Activated T-cell treated with anti-CD3 and anti-CD28 coated beads, Interleukin-2, amount 50 U/mL, for 72 hours (primary cell): ENCODE results near the gene MEI1. TPM values are rescaled to one million over a fixed set of nuclear protein-coding genes. Genes with fewer than 3 reads are reported as not detected.
"Not testable (repeated sequence)": the region's sequence is repeated elsewhere in the genome, so short reads cannot be mapped to it uniquely, and the experiment has no call there.

ENCODE experiments used
- ATAC-seq, 2 donors: fragments of 150-1000 bp; cut with Tn5 transposase; replicated peaks in 1 of 2; 2 replicates each; pipeline ENCODE4 v1.10.0; 2021; ENCODE audit warnings: moderate library complexity in 2 of 2, mild to moderate bottlenecking in 1 of 2
- DNase-seq, 2 donors: peaks; one replicate each; pipeline ENCODE4 v3.0.0; 2021 to 2022; ENCODE audit warnings: mixed read lengths in 1 of 2
- H3K27ac Mint-ChIP-seq: one replicate; pipeline ENCODE4 v1.8.0; 2022; ENCODE audit warnings: mild to moderate bottlenecking, moderate library complexity, mixed read lengths
- H3K27me3 Mint-ChIP-seq: one replicate; pipeline ENCODE4 v1.8.0; 2022; ENCODE audit warnings: low read depth, mixed read lengths
- H3K36me3 Mint-ChIP-seq, 2 donors: one replicate each; pipeline ENCODE4 v1.8.0; 2022; ENCODE audit warnings: mixed read lengths in 2 of 2, mild to moderate bottlenecking in 1 of 2; ENCODE audit not compliant: insufficient read depth in 2 of 2
- H3K4me1 Mint-ChIP-seq: one replicate; pipeline ENCODE4 v1.8.0; 2022; ENCODE audit warnings: low read depth, mixed read lengths
- H3K4me3 Mint-ChIP-seq, 2 donors: one replicate each; pipeline ENCODE4 v1.8.0; 2022; ENCODE audit warnings: mild to moderate bottlenecking in 2 of 2, mixed read lengths in 2 of 2, moderate library complexity in 2 of 2
- H3K9me3 Mint-ChIP-seq, 2 donors: one replicate each; pipeline ENCODE4 v1.8.0; 2022; ENCODE audit warnings: mixed read lengths in 2 of 2
- total RNA-seq, 2 donors: library from RNA; stranded (reverse); gene quantifications; one replicate each; pipeline ENCODE4 v1.2.3, GENCODE V29; 2022

MEI1 gene, protein sequence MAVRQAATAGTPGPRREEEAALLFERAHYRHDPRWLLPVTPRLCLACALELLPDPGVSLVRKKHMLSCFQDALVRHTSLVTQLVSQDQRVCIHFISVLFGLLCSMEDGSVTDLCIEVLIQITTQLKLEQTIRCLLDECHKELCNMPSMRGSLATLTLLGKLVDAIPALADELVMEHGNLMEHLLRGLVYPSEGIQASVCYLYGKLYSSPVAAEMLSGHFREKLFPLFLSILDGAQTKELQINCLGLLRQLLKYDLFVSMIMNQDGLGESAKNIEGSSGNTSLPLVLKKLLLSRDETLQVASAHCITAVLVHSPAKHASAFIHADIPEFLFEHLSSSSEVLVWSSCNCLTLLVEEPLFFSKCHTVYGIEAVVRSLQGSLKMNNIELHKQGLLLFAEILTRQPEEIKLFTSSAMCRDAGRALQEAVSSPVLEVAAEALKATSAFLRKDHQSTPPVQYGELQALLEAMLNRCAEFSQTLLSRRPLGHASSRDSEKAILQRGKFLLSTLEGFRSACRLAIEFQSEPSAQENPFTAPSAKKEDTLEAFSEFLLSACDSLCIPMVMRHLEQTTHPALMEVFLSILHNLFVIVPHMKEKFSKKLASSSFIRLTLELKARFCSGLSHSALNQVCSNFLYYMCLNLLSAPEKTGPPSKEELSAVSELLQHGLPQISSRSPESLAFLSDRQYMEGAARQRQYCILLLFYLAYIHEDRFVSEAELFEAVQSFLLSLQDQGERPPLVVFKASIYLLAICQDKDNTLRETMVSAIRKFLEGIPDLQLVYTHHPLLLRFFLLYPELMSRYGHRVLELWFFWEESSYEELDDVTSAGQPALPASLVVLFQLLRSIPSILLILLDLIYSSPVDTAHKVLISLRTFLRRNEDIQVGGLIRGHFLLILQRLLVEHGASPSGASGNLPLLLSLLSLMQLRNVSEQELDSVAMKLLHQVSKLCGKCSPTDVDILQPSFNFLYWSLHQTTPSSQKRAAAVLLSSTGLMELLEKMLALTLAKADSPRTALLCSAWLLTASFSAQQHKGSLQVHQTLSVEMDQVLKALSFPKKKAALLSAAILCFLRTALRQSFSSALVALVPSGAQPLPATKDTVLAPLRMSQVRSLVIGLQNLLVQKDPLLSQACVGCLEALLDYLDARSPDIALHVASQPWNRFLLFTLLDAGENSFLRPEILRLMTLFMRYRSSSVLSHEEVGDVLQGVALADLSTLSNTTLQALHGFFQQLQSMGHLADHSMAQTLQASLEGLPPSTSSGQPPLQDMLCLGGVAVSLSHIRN
- total RNA-seq, result 10 to 100 TPM; 72.3 to 73.0 TPM

- DNase-seq, result peak; percentile 89 to 91
- H3K4me3 Mint-ChIP-seq, result peak within 1 kb of the TSS; percentile 58 to 61
- peak; percentile 80 to 81 for ATAC-seq
- H3K27me3 Mint-ChIP-seq, result no peaks in the 10 kb centered on the region
- peaks cover 14% of the 10 kb centered on the region for H3K4me1 Mint-ChIP-seq
- H3K9me3 Mint-ChIP-seq, result no peaks in the 10 kb centered on the region
- peak within 1 kb of the TSS; percentile 48 for H3K27ac Mint-ChIP-seq
- H3K36me3 Mint-ChIP-seq, result no peaks in the 10 kb centered on the region
These were observed at the start of gene MEI1 for GRCh38 chr22:41699264-41700107. Gene MEI1, plus strand, starts transcription at chr22:41699503. Its CDS starts 36 bp downstream, at chr22:41699539.

DNA sequence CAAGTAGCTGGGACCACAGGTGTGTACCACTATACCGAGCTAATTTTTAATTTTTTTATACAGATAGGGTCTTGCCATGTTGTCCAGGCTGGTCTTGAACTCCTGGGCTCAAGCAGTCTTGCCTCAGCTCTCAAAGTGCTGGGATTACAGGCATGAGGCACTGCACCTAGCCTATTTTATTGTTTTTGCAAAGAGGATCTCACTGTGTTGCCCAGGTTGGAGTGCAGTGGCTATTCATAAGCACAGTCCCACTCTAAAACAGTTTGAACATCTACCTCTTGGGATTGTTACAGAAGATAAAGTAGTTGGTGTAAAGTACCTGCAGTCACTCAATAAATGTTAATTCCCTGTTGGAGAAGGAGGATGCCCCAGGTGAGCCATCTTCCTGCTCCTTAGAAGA, 49.1 kb upstream of the MEI1 start:
- no peak overlapping the region for H3K27ac Mint-ChIP-seq
- H3K9me3 Mint-ChIP-seq, result no peaks in the 10 kb centered on the region
- H3K36me3 Mint-ChIP-seq, result peaks cover 16 to 31% of the 10 kb centered on the region in 2 donors
- no peak overlapping the region for H3K4me3 Mint-ChIP-seq
- no peaks in the 10 kb centered on the region for H3K27me3 Mint-ChIP-seq
- H3K4me1 Mint-ChIP-seq, result peaks cover 6% of the 10 kb centered on the region
- DNase-seq, result no peak
- no peak for ATAC-seq

DNA sequence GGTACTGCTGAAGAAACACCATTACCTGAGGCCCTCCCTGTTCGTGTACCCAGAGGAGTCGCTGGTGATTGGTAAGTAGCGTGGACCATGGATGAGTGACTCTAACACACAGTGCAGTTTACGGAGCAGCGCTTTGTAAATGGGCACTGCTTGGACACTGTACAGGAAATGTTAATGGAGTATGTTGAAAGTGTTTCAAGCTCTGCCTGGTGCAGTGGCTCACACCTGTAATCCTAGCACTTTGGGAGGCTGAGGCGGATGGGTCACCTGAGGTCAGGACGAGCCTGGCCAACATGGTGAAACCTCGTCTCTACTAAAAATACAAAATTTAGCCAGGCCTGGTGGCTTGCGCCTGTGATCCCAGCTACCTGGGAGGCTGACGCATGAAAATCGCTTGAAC, 48.5 kb upstream of the MEI1 start:
- ATAC-seq, result no peak
- Mint-ChIP-seq H3K36me3 (peaks cover 16 to 31% of the 10 kb centered on the region in 2 donors), H3K27ac (no peak overlapping the region)

DNA sequence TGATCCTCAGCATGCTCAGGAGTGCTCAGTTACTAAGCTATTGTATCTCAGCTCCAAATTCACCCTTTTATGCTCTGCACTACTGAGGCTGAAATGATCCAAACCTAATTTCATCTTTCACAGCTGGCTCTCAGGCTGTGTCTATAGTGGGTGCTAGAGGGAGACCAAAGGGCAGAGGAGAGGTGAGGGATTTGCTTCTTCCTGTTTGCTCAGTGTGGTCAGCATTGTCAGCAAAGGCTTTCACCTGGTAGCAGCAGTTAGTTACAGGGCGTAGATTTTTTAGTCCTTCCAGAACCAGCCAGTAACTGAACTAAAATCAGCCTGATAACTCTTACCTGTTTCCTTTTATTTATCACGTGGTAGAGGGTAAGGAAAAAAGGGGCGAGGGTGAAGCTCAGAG, 45.0 kb upstream of the MEI1 start:
- ATAC-seq (no peak), DNase-seq (no peak)
- Mint-ChIP-seq H3K9me3 (no peaks in the 10 kb centered on the region), H3K4me3 (no peak overlapping the region), H3K27ac (peak overlapping the region; percentile 23), H3K36me3 (peaks cover 13 to 23% of the 10 kb centered on the region in 2 donors), H3K27me3 (no peaks in the 10 kb centered on the region), H3K4me1 (no peaks in the 10 kb centered on the region)

More for the DNA sequence above, 48.5 kb upstream of the MEI1 start:
- Mint-ChIP-seq H3K4me1 (peaks cover 6% of the 10 kb centered on the region), H3K27me3 (no peaks in the 10 kb centered on the region), H3K4me3 (no peak overlapping the region), H3K9me3 (no peaks in the 10 kb centered on the region)
- no peak for DNase-seq

DNA sequence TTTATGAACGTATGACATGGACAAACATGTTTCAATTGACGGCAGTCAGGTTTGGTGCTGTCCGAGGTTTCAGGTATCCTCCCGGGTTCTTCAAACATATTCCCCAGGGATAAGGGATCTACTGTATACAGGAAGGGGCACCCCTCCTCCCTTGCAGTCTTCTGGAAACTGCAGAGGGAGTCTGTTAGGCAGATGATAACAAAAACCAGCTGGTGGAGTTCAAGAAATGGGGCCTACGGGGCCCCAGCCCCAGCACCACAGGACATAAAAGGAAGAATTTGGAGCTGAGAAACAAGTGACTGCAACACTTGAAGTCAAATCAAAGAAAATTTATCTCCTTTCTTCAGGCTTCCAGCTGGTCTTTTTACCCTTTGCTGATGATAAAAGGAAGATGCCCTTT, 42.7 kb upstream of the MEI1 start:
- no peak for ATAC-seq
- Mint-ChIP-seq H3K4me3 (no peak overlapping the region), H3K27me3 (no peaks in the 10 kb centered on the region), H3K27ac (no peak overlapping the region), H3K36me3 (peaks cover 15 to 25% of the 10 kb centered on the region in 2 donors), H3K4me1 (no peaks in the 10 kb centered on the region), H3K9me3 (no peaks in the 10 kb centered on the region)
- DNase-seq, result no peak

DNA sequence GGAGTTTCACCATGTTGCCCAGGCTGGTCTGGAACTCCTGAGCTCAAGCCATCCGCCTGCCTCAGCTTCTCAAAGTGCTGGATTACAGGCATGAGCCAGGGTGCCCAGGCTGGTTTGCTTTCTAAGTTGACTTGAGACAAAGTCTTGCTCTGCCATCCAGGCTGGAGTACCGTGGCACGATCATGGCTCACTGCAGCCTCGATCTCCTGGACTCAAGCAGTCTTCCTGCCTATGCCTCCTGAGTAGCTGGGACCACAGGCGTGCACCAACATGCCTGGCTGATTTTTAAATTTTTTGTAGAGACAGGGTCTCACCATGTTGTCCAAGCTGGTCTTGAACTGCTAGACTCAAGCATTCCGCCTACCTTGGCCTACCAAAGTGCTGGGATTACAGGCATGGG, 41.6 kb upstream of the MEI1 start:
- peaks cover 14 to 22% of the 10 kb centered on the region in 2 donors for H3K36me3 Mint-ChIP-seq

GRCh38 chr22:41658869-41659268, 40.4 kb upstream of the MEI1 start:
- Mint-ChIP-seq H3K27me3 (no peaks in the 10 kb centered on the region), H3K27ac (no peak overlapping the region), H3K4me1 (no peaks in the 10 kb centered on the region), H3K9me3 (no peaks in the 10 kb centered on the region), H3K4me3 (no peak overlapping the region), H3K36me3 (peaks cover 13 to 23% of the 10 kb centered on the region in 2 donors)
- DNase-seq (no peak), ATAC-seq (no peak)

More for the DNA sequence above, 41.6 kb upstream of the MEI1 start:
- Mint-ChIP-seq H3K27ac (no peak overlapping the region), H3K4me1 (no peaks in the 10 kb centered on the region), H3K4me3 (no peak overlapping the region), H3K9me3 (no peaks in the 10 kb centered on the region), H3K27me3 (no peaks in the 10 kb centered on the region)
- ATAC-seq (no peak), DNase-seq (no peak)

DNA sequence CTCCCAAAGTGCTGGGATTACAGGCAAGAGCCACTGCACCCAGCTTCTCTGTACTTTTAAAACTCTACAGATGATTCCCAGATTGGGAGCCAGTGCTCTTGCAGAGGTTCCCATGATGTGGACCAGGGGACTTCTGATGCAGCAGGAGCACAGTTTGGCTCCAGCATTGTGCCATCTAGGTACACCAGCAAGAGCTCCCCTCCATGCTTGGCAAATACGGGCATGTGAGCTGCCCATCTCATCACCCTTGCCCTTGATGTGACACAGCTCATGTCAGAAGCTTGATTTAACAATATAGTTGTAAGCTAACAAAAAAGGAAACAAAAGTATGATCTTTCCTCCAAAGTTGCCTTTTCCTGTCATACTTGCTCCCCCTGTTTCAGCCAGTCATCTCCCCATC, 39.4 kb upstream of the MEI1 start:
- H3K4me3 Mint-ChIP-seq, result no peak overlapping the region

GRCh38 chr22:41660416-41660815, 38.9 kb upstream of the MEI1 start:
- Mint-ChIP-seq H3K4me1 (no peaks in the 10 kb centered on the region), H3K9me3 (no peaks in the 10 kb centered on the region), H3K36me3 (peaks cover 12 to 27% of the 10 kb centered on the region in 2 donors), H3K27ac (no peak overlapping the region), H3K4me3 (no peak overlapping the region), H3K27me3 (no peaks in the 10 kb centered on the region)
- DNase-seq, result no peak
- ATAC-seq, result no peak

More for the DNA sequence above, 39.4 kb upstream of the MEI1 start:
- DNase-seq (no peak), ATAC-seq (no peak)
- Mint-ChIP-seq H3K36me3 (peaks cover 12 to 24% of the 10 kb centered on the region in 2 donors), H3K9me3 (no peaks in the 10 kb centered on the region), H3K27me3 (no peaks in the 10 kb centered on the region), H3K27ac (no peak overlapping the region), H3K4me1 (no peaks in the 10 kb centered on the region)

DNA sequence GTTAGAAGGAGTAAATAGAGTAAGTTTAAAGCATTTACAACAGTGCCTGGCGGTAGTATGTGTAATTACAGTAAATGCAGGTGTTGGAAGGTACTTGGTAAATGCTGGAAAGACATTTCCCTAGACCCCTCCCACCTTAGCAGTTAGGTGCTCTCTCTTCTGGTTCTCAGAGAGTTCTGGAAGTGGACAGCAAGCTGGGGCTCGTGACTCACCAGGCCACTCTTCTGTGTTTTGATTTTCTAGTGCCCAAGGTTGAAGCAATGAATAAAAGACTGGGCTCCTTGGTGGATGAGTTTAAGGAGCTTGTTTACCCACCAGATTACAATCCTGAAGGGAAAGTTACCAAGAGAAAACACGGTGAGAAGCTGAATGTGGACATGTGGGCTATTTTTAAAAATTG, 38.2 kb upstream of the MEI1 start:
- H3K4me3 Mint-ChIP-seq, result no peak overlapping the region
- H3K9me3 Mint-ChIP-seq, result no peaks in the 10 kb centered on the region
- H3K27ac Mint-ChIP-seq, result peak overlapping the region; percentile 35
- no peak for DNase-seq
- no peak for ATAC-seq
- H3K4me1 Mint-ChIP-seq, result no peaks in the 10 kb centered on the region
- peaks cover 12 to 26% of the 10 kb centered on the region in 2 donors for H3K36me3 Mint-ChIP-seq
- H3K27me3 Mint-ChIP-seq, result no peaks in the 10 kb centered on the region

DNA sequence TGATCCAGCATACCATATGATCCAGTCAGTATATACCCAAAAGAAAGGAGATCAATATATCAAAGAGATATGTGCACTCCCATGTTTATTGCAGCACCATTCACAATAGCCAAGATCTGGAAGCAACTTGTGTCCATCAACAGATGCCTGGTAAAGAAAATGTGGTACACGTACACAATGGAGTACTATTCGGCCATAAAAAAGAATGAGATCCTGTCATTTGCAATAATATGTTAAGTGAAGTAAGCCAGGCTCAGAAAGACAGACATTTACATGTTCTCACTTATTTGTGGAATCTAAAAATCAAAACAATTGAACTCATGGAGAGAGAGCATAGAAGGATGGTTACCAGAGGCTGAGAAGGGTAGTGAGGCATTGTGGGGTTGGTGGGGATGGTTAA, 37.6 kb upstream of the MEI1 start:
- no peaks in the 10 kb centered on the region for H3K9me3 Mint-ChIP-seq
- ATAC-seq, result no peak
- peaks cover 4% of the 10 kb centered on the region for H3K4me1 Mint-ChIP-seq
- H3K36me3 Mint-ChIP-seq, result peaks cover 12 to 26% of the 10 kb centered on the region in 2 donors
- DNase-seq, result no peak
- no peak overlapping the region for H3K4me3 Mint-ChIP-seq
- no peaks in the 10 kb centered on the region for H3K27me3 Mint-ChIP-seq
- peak overlapping the region; percentile 10 for H3K27ac Mint-ChIP-seq

- H3K27ac Mint-ChIP-seq, result peak overlapping the region; percentile 41
- not testable (repeated sequence) for H3K9me3 Mint-ChIP-seq, DNase-seq, H3K4me3 Mint-ChIP-seq, ATAC-seq, H3K27me3 Mint-ChIP-seq
- peaks cover 12 to 26% of the 10 kb centered on the region in 2 donors for H3K36me3 Mint-ChIP-seq
- H3K4me1 Mint-ChIP-seq, result peaks cover 14% of the 10 kb centered on the region
These were observed 35.7 kb upstream of the MEI1 start for GRCh38 chr22:41663594-41663993.
